Neural crest cell (in vitro differentiated cells): ENCODE results near the gene ANO1. TPM values are rescaled to one million over a fixed set of nuclear protein-coding genes. Genes with fewer than 3 reads are reported as not detected.

ENCODE experiments used
- DNase-seq: peaks from one replicate; pipeline ENCODE4 v3.0.0; 2021; ENCODE audit warnings: low read depth, mixed read lengths, low spot score
- H3K27ac Mint-ChIP-seq: one replicate; pipeline ENCODE4 v1.8.0; 2021; ENCODE audit warnings: mild to moderate bottlenecking, mixed read lengths; ENCODE audit not compliant: unreplicated experiment
- H3K27me3 Mint-ChIP-seq: 2 replicates; pipeline ENCODE4 v1.8.0; 2021; ENCODE audit warnings: low read depth, mild to moderate bottlenecking, mixed read lengths
- H3K36me3 Mint-ChIP-seq: 2 replicates; pipeline ENCODE4 v1.8.0; 2021; ENCODE audit warnings: low read depth, mild to moderate bottlenecking, mixed read lengths
- H3K4me1 Mint-ChIP-seq: 2 replicates; pipeline ENCODE4 v1.8.0; 2021; ENCODE audit warnings: mixed read lengths
- H3K4me3 Mint-ChIP-seq: one replicate; pipeline ENCODE4 v1.8.0; 2021; ENCODE audit warnings: mild to moderate bottlenecking, mixed read lengths
- H3K9me3 Mint-ChIP-seq: 2 replicates; pipeline ENCODE4 v1.8.0; 2021; ENCODE audit warnings: mixed read lengths
- total RNA-seq: library from RNA; stranded (reverse); gene quantifications from 2 replicates; pipeline ENCODE4 v1.2.1, GENCODE V29; 2021
- TF ChIP-seq, protein P1 (sequence below): fragments of 200-600 bp; sonication (generic); conservative IDR thresholded peaks from 2 replicates; pipeline ENCODE4 v1.5.0; 2021; ENCODE audit warnings: antibody characterized with exemption, mild to moderate bottlenecking

Gene ANO1
- total RNA-seq, 1 donor from 2014 or later: not detected

DNA sequence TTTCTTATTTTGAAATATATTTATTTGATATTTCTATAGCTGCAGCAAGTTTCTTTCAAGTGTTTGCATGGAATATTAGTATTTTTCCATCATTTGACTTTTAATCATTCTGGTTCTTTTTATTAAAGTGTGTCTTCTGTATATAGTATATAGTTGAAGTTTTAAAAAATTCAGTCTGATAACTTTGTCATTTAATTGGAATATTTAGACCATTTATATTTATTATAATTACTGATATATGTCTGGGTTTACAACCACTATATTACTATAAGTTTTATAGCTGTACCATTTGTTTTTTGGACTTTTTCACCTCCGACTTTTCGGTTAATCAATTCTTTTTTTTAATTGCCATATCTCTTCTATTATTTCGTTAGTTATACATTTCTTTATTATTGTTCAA lies 22.7 kb upstream of the ANO1 start:
- Mint-ChIP-seq H3K27me3 (peaks cover 43% of the 10 kb centered on the region), H3K27ac (no peak overlapping the region), H3K4me1 (no peaks in the 10 kb centered on the region), H3K4me3 (no peak overlapping the region), H3K9me3 (peaks cover 17% of the 10 kb centered on the region), H3K36me3 (peaks cover 2% of the 10 kb centered on the region)
- no peak for DNase-seq
- TF ChIP-seq, protein P1, sequence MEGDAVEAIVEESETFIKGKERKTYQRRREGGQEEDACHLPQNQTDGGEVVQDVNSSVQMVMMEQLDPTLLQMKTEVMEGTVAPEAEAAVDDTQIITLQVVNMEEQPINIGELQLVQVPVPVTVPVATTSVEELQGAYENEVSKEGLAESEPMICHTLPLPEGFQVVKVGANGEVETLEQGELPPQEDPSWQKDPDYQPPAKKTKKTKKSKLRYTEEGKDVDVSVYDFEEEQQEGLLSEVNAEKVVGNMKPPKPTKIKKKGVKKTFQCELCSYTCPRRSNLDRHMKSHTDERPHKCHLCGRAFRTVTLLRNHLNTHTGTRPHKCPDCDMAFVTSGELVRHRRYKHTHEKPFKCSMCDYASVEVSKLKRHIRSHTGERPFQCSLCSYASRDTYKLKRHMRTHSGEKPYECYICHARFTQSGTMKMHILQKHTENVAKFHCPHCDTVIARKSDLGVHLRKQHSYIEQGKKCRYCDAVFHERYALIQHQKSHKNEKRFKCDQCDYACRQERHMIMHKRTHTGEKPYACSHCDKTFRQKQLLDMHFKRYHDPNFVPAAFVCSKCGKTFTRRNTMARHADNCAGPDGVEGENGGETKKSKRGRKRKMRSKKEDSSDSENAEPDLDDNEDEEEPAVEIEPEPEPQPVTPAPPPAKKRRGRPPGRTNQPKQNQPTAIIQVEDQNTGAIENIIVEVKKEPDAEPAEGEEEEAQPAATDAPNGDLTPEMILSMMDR: no peak

DNA sequence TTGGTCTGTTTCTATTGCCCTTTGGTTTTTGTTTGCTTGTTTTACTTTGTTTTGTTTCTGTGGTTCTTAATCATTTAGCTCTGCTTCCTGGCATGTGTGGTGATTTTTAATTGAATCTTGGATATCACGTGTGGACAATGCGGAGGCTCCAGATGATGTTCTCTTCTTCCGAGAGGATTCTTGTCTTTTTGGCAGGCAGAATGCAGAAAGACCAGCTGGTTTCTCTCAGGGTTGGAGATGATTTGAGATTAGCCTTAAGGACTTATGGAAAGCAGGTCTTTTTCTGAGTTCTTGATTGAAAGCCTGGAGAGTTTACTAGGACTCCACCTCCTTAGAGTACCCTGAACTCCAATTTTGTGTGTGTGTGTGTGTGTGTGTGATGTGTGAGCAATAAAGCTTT lies 21.0 kb upstream of the ANO1 start:
- no peaks in the 10 kb centered on the region for H3K4me1 Mint-ChIP-seq

DNA sequence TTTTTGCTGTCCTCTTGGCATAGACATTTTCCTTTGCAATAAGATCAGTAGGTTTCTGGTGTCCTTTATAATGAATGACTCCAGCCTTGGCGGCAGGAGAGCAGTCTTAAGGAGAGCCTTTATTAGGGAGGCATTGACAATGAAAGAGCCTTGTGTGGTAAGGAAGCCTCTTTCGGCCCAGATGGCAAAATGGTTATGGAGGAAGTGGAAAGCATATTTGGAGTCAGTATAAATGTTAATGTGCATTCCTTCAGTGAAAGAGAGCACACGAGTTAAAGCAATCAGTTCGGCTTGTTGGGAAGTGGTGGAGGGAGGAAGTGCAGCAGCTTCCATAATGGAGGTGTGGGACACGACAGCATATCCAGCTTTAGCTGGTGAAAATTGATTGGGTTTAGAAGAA lies 18.1 kb upstream of the ANO1 start:
- TF ChIP-seq, protein P1: no peak
- H3K4me1 Mint-ChIP-seq: peaks cover 6% of the 10 kb centered on the region
- no peak overlapping the region for H3K4me3 Mint-ChIP-seq
- DNase-seq: no peak
- H3K36me3 Mint-ChIP-seq: peaks cover 2% of the 10 kb centered on the region
- peaks cover 17% of the 10 kb centered on the region for H3K27me3 Mint-ChIP-seq
- no peak overlapping the region for H3K27ac Mint-ChIP-seq
- H3K9me3 Mint-ChIP-seq: peaks cover 11% of the 10 kb centered on the region

More for the DNA sequence above, 21.0 kb upstream of the ANO1 start:
- TF ChIP-seq, protein P1: no peak
- no peak for DNase-seq
- peaks cover 2% of the 10 kb centered on the region for H3K36me3 Mint-ChIP-seq
- H3K27me3 Mint-ChIP-seq: peaks cover 26% of the 10 kb centered on the region
- no peak overlapping the region for H3K27ac Mint-ChIP-seq
- peaks cover 15% of the 10 kb centered on the region for H3K9me3 Mint-ChIP-seq
- no peak overlapping the region for H3K4me3 Mint-ChIP-seq

DNA sequence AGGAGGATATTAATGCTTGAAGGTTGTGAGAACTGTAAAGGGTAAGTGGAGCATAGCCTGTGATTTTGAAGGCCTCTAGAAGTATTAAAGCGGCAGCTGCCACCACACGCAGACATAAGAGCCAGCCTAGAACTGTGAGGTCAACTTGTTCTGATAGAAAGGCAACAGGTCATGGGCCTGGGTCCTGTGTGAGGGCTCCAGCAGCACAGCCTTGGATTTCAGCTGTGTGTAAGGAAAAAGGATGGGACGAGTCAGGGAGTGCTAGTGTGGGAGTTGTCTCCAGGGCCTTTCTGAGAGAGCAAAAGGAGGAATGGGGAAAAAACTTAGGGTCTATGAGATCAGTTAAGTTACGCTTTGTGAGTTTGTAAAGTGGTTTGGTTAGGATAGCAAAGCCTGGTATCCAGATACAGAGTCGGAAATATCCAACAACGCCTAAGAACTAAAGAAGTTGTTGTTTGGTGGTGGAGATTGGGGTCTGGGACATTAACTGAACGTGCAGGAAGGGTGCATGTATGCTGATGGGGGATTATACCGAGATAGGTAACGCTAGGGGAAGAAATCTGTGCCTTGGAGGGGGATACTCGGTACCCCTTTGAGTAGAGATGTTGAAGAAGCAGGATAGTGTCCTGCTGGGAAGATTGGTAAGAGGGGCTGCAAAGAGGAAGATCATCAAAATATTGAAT lies 17.4 kb upstream of the ANO1 start:
- H3K9me3 Mint-ChIP-seq: peaks cover 9% of the 10 kb centered on the region
- TF ChIP-seq, protein P1: no peak
- H3K27me3 Mint-ChIP-seq: peaks cover 16% of the 10 kb centered on the region
- no peak overlapping the region for H3K27ac Mint-ChIP-seq
- H3K4me1 Mint-ChIP-seq: peaks cover 12% of the 10 kb centered on the region
- no peak overlapping the region for H3K4me3 Mint-ChIP-seq
- DNase-seq: no peak
- H3K36me3 Mint-ChIP-seq: peaks cover 2% of the 10 kb centered on the region

DNA sequence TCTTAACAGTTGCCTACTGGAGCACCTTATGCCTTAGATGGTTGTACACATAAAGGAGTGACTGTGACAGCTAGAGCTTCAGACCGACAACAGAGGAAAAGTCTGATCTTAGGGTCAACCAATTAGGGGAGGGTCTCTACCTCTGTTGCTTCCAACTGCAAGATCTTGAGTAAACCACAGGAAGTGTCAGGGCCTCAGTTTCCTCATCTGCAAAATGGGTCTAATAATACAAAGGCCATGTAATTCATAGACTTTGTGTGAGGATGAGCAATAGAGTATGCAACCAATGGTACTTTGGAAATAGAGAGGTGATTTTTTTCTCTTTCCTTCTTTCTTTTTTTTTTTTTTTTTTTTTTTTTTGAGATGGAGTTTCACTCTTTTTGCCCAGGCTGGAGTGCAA lies 16.4 kb upstream of the ANO1 start:
- no peak for DNase-seq
- H3K27ac Mint-ChIP-seq: no peak overlapping the region
- H3K9me3 Mint-ChIP-seq: peaks cover 3% of the 10 kb centered on the region
- H3K36me3 Mint-ChIP-seq: peaks cover 2% of the 10 kb centered on the region
- TF ChIP-seq, protein P1: no peak
- H3K4me1 Mint-ChIP-seq: peaks cover 16% of the 10 kb centered on the region
- peaks cover 10% of the 10 kb centered on the region for H3K27me3 Mint-ChIP-seq
- no peak overlapping the region for H3K4me3 Mint-ChIP-seq
